ENCODE measurements around the gene TKFC.

DNA sequence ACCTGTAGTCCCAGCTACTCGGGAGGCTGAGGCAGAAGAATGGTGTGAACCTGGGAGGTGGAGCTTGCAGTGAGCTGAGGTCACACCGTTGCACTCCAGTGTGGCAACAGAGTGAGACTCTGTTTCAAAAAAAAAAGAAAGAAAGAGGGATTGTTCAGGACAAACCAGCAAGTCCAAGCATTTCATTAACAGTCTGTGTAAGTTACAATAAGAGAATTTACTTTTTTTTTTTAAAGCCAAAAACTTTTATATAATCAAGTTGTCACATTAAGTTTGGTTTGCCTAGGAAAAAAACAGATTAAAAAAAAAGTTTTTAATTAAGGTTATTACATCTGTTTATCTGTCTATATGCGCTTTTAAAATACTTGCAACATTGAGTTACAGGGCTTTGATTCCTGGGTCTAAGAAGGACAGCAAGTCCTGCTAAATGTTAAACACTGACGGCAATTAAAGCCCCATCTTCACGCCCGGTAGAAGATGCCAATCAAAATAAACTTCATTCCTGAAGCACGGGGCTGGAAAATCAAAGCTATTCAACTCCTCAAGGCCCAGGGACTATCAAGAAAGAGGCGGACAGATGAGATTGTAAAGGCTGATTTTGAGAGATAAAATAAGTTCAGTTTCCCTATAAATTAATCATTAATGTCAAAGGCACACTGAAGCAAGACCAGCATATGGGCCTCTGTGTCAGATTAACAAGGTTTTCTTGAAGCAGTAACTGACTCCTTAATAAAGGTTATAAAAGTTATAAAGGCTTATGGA lies 39.8 kb downstream of the TKFC start:
- TF ChIP-seq, protein P1, sequence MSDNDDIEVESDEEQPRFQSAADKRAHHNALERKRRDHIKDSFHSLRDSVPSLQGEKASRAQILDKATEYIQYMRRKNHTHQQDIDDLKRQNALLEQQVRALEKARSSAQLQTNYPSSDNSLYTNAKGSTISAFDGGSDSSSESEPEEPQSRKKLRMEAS (IDR thresholded peaks at IDR 0.05): no peak
- TF ChIP-seq, protein P2, sequence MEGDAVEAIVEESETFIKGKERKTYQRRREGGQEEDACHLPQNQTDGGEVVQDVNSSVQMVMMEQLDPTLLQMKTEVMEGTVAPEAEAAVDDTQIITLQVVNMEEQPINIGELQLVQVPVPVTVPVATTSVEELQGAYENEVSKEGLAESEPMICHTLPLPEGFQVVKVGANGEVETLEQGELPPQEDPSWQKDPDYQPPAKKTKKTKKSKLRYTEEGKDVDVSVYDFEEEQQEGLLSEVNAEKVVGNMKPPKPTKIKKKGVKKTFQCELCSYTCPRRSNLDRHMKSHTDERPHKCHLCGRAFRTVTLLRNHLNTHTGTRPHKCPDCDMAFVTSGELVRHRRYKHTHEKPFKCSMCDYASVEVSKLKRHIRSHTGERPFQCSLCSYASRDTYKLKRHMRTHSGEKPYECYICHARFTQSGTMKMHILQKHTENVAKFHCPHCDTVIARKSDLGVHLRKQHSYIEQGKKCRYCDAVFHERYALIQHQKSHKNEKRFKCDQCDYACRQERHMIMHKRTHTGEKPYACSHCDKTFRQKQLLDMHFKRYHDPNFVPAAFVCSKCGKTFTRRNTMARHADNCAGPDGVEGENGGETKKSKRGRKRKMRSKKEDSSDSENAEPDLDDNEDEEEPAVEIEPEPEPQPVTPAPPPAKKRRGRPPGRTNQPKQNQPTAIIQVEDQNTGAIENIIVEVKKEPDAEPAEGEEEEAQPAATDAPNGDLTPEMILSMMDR (IDR thresholded peaks at IDR 0.05; ENCODE audit: low read depth, low read length, missing input control): no peak
- TF ChIP-seq, protein P3, sequence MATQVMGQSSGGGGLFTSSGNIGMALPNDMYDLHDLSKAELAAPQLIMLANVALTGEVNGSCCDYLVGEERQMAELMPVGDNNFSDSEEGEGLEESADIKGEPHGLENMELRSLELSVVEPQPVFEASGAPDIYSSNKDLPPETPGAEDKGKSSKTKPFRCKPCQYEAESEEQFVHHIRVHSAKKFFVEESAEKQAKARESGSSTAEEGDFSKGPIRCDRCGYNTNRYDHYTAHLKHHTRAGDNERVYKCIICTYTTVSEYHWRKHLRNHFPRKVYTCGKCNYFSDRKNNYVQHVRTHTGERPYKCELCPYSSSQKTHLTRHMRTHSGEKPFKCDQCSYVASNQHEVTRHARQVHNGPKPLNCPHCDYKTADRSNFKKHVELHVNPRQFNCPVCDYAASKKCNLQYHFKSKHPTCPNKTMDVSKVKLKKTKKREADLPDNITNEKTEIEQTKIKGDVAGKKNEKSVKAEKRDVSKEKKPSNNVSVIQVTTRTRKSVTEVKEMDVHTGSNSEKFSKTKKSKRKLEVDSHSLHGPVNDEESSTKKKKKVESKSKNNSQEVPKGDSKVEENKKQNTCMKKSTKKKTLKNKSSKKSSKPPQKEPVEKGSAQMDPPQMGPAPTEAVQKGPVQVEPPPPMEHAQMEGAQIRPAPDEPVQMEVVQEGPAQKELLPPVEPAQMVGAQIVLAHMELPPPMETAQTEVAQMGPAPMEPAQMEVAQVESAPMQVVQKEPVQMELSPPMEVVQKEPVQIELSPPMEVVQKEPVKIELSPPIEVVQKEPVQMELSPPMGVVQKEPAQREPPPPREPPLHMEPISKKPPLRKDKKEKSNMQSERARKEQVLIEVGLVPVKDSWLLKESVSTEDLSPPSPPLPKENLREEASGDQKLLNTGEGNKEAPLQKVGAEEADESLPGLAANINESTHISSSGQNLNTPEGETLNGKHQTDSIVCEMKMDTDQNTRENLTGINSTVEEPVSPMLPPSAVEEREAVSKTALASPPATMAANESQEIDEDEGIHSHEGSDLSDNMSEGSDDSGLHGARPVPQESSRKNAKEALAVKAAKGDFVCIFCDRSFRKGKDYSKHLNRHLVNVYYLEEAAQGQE (IDR thresholded peaks at IDR 0.05): no peak
- TF ChIP-seq GABPA (IDR thresholded peaks at IDR 0.05 in 1 of 2, conservative IDR thresholded peaks at IDR 0.05 in 1 of 2) (no peak), NR2F2 (IDR thresholded peaks at IDR 0.05) (no peak), TAF1 (conservative IDR thresholded peaks at IDR 0.05) (no peak), YY1 (IDR thresholded peaks at IDR 0.05) (no peak), RAD21 (IDR thresholded peaks at IDR 0.05) (no peak), JUND (IDR thresholded peaks at IDR 0.05) (no peak), RXRA (IDR thresholded peaks at IDR 0.05) (no peak), EGR1 (IDR thresholded peaks at IDR 0.05; ENCODE audit: low read depth in 2 of 2) (no peak), SP1 (IDR thresholded peaks at IDR 0.05) (no peak), HNF4A (conservative IDR thresholded peaks at IDR 0.05) (no peak)
- TF ChIP-seq, protein P4, sequence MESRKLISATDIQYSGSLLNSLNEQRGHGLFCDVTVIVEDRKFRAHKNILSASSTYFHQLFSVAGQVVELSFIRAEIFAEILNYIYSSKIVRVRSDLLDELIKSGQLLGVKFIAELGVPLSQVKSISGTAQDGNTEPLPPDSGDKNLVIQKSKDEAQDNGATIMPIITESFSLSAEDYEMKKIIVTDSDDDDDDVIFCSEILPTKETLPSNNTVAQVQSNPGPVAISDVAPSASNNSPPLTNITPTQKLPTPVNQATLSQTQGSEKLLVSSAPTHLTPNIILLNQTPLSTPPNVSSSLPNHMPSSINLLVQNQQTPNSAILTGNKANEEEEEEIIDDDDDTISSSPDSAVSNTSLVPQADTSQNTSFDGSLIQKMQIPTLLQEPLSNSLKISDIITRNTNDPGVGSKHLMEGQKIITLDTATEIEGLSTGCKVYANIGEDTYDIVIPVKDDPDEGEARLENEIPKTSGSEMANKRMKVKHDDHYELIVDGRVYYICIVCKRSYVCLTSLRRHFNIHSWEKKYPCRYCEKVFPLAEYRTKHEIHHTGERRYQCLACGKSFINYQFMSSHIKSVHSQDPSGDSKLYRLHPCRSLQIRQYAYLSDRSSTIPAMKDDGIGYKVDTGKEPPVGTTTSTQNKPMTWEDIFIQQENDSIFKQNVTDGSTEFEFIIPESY (IDR thresholded peaks at IDR 0.05): no peak
